A549 (cell line): ENCODE measurements around the gene RBP3.

Experiments used
- CHD4 ChIP-seq: fragments of 200-600 bp; sonication (generic); IDR thresholded peaks from 2 replicates; pipeline ENCODE4 v1.6.1; 2016; ENCODE audit warnings: antibody characterized with exemption, mild to moderate bottlenecking, borderline replicate concordance
- CTCF ChIP-seq: fragments of >200 bp; sonication (Bioruptor Twin); formaldehyde crosslinking; IDR thresholded peaks from 3 replicates; pipeline ENCODE4 v1.5.1; 2016
- EP300 ChIP-seq, 2 experiments: fragments of >200 bp; sonication (Bioruptor Twin); formaldehyde crosslinking; IDR thresholded peaks; 2 replicates in 1 of 2; 3 replicates in 1 of 2; pipeline ENCODE4 v1.6.1; 2016 to 2017
- HMGXB4 ChIP-seq: fragments of 250-450 bp; sonication (Bioruptor Pico); IDR thresholded peaks from 2 replicates; pipeline ENCODE4 v1.5.0; 2021; ENCODE audit warnings: mild to moderate bottlenecking, moderate library complexity, borderline replicate concordance
- POLR2A ChIP-seq: IDR thresholded peaks from 2 replicates; pipeline ENCODE4 v1.6.1; 2012; ENCODE audit warnings: mild to moderate bottlenecking, low read length
- RAD21 ChIP-seq, 2 experiments: fragments of >200 bp in 1 of 2; sonication (Bioruptor Twin) in 1 of 2; formaldehyde crosslinking in 1 of 2; IDR thresholded peaks in 1 of 2; conservative IDR thresholded peaks in 1 of 2; 2 replicates in 1 of 2; 3 replicates in 1 of 2; pipeline ENCODE4 v1.6.1; 2012 to 2018; ENCODE audit warnings: inconsistent platforms in 1 of 2
- SREBF2 ChIP-seq: fragments of 450-650 bp; IDR thresholded peaks from 2 replicates; pipeline ENCODE4 v1.6.1; 2014; ENCODE audit warnings: mild to moderate bottlenecking, moderate library complexity
- TF ChIP-seq, protein P1 (sequence below): IDR thresholded peaks from 2 replicates; pipeline ENCODE4 v1.6.1; 2012
- TF ChIP-seq, protein P2 (sequence below): IDR thresholded peaks from 2 replicates; pipeline ENCODE4 v1.6.1; 2012

DNA sequence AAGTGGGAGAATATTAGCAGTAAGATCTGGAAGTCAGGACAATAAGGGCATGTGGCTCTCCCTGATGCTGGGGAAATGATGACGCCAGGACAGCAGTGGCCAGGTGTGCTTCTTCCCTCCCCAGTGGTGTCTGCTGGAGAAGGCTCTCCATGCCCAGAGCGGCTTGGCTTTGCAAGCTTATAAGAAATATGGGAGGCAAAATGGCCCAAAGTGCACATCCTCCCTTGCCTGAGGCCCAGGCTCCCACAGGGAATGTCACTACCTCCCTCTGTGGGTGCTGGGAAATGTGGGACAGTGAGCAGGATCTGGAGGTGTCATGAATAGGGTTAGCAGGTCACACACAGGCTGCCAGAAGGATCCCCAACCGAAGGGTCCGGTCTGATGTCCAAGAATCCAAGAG is 53.0 kb downstream of the RBP3 start:
- TF ChIP-seq CHD4 (no peak), POLR2A (no peak), EP300 (IDR thresholded peaks at IDR 0.05) (no peak), SREBF2 (no peak), CTCF (no peak), HMGXB4 (no peak), RAD21 (conservative IDR thresholded peaks at IDR 0.05 in 1 of 2, IDR thresholded peaks at IDR 0.05 in 1 of 2) (no peak)
- TF ChIP-seq, protein P1, sequence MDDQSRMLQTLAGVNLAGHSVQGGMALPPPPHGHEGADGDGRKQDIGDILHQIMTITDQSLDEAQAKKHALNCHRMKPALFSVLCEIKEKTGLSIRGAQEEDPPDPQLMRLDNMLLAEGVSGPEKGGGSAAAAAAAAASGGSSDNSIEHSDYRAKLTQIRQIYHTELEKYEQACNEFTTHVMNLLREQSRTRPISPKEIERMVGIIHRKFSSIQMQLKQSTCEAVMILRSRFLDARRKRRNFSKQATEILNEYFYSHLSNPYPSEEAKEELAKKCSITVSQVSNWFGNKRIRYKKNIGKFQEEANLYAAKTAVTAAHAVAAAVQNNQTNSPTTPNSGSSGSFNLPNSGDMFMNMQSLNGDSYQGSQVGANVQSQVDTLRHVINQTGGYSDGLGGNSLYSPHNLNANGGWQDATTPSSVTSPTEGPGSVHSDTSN, result no peak
- TF ChIP-seq, protein P2, sequence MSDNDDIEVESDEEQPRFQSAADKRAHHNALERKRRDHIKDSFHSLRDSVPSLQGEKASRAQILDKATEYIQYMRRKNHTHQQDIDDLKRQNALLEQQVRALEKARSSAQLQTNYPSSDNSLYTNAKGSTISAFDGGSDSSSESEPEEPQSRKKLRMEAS, result no peak
